GM19467 (cell line): Measurements from ENCODE around the gene YBEY.

ENCODE experiments used
- ATAC-seq: cut with Tn5 transposase; IDR thresholded peaks from one replicate; pipeline ENCODE4 v1.9.1; 2021; ENCODE audit warnings: mild to moderate bottlenecking, moderate library complexity; ENCODE audit not compliant: unreplicated experiment

The YBEY gene

DNA sequence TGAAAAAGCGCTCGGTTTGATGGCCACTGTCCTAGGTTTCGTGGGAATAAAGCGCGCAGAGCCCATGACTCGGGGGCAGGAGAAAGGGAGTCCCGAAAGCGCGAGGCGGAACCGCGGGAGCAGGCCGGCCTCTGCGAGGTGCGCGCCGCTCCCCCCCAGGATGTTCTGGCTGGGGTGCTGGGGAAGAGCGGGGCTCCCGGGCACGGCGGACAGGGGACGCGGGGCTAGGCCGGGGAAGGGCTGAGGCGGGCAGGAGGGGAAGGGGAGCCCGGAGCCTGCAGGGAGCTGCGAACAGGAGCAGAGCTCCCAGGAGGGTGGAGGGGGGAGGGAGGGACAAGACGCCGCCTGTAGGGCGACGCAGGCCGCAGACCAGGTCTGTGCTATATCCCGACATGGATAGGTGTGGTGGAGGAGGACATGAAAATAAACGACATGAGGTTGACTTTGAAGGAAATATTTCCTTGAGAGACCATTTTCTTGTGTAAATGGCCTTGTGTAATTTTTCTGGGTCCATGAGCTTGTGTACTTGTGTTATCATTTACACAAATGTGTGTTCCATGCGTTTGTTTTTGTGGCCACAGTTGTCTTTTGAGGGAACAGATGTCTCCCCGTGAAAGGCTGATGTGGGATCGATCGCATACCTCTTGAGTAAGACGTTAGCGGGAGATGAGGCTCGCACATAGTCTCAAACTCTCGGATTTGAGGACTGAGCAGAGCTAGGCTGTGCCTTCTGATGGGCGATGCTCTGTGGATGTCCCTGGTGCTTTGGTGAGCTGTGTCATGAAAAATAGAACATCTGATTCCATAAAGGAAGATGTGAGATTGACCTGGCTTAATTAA is 39.2 kb downstream of the YBEY start:
- ATAC-seq, result no peak

- ATAC-seq, result no peak
Measured at GRCh38 chr21:46326110-46326703, 40.1 kb downstream of the YBEY start.

GRCh38 chr21:46327711-46328110 is 41.6 kb downstream of the YBEY start:
- no peak for ATAC-seq

DNA sequence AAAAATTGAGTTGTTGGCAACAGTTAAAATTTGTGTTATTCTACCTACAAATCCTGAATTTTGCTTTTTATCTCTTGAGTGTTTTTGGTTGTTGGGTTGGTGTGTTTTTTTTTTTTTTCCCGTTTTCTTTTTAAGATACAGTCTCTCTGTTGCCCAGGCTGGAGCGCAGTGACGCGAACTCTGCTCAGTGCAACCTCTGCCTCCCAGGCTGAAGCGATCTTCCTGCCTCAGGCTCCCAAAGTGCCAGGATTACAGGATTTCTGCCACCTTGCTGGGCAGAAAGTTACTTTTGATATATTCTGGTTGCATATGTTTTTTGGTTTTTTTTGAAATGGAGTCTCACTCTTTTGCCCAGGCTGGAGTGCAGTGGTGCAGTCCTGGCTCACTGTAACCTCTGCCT is 42.0 kb downstream of the YBEY start:
- ATAC-seq, result no peak

GRCh38 chr21:46329796-46330195 is 43.7 kb downstream of the YBEY start:
- ATAC-seq, result no peak

DNA sequence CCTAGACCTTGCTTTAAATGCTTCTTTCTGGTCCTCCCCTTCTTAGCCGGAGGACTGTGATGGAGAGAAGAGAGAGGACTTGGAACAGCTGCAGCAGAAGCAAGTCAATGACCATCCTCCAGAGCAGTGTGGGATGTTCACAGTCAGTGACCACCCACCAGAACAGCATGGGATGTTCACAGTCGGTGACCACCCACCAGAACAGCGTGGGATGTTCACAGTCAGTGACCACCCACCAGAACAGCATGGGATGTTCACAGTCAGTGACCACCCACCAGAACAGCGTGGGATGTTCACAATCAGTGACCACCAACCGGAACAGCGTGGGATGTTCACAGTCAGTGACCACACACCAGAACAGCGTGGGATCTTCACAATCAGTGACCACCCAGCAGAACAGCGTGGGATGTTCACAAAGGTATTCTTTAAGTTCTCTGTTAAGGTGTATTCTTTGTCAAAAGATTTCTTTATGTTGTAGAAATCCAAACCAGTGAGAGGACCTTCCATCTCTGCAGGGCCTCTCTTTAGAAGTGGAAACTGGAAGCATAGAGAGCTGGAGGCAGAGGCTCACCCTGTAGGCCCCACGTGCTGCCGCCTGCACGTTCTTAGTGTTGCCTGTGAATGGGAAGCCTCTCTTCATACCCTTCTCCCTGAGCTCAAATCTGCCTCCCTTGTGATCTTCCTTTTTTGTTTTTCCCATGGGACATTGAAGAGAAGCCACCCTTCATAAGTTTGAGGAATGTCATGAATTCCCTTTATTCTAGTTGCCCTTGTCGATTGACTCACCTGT is 48.4 kb downstream of the YBEY start:
- no peak for ATAC-seq

DNA sequence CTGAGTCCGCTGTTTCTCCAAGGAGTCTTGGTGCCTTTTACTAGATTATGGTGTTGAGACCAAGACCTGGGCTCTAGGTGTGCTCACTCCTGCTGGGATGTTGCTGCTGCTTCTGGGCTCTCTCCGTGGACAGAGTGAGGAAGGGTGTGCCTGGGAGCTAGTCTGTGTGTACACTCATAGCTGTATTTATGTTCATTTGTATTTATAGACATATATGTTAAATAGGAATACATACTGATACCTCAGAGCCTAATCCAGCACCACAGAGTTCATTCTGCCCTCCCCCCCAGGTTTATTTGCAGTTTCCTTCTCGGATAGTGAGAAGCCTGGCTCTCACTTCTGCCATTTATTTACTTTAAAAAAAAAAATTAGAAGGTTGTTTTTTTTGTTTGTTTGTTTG is 50.5 kb downstream of the YBEY start:
- ATAC-seq, result no peak

DNA sequence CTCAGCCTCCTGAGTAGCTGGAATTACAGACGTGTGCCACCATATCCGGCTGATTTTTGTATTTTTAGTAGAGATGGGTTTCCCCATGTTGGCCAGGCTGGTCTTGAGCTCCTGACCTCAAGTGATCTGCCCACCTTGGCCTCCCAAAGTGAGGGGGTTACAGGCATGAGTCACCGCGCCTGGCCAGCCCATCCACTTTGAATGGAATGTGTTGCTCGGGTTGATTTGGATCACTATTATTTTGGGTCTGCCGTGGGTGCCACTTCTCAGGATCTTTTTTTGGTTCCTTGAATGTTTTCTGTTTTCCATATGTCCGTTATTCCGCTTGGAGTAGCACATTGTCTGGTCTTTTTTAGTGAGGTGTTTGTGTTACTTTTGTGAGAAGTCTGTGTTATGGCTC is 54.9 kb downstream of the YBEY start:
- ATAC-seq, result no peak

DNA sequence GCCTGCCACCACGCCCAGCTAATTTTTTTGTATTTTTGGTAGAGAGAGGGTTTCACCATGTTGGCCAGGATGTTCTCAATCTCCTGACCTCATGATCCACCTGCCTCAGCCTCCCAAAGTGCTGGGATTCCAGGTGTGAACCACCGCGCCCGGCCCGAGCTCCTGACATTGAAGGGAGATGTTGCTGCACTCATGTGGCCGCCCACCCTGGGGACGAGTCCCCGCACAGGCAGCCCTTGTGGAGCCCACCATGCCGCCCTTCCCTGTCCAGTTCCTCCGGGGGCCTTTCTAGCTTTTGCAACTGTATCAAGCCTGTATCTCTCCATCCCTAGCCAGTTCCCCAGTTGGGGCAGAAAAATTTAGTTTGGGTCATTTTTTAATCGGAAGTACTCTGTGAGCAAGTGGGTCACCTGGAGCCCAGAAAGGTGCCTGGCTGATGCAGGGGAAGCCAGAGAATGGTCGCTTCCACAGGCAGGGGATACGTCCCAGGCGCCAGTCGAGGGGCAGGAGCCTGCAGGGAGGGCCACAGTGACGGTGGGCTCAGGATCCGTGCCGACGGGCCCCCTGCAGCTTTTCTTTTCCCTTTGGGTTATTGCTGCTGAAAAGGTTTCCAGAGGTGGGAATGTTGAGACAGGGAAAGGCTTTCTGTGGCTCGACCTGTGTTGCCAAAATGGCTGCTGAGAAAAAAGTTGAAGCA is 58.2 kb downstream of the YBEY start:
- ATAC-seq, result no peak

GRCh38 chr21:46345861-46346260 is 59.7 kb downstream of the YBEY start:
- no peak for ATAC-seq

- ATAC-seq, result no peak
Measured at GRCh38 chr21:46346296-46347202, 60.4 kb downstream of the YBEY start.

GRCh38 chr21:46347203-46347550 is 61.0 kb downstream of the YBEY start:
- ATAC-seq, result no peak
